Astrocyte (in vitro differentiated cells and primary cell): Measurements from ENCODE around the gene BMP6.

Experiments
- CTCF ChIP-seq: IDR thresholded peaks from 2 replicates; pipeline ENCODE4 v1.5.1; 2011; ENCODE audit warnings: low read depth, mild to moderate bottlenecking, inconsistent platforms, low read length, moderate library complexity; ENCODE audit not compliant: insufficient read depth
- EZH2 ChIP-seq: IDR thresholded peaks from 2 replicates; pipeline ENCODE4 v1.6.1; 2012; ENCODE audit warnings: mild to moderate bottlenecking, low read length, inconsistent platforms; ENCODE audit not compliant: insufficient read depth

GRCh38 chr6:7917729-7918128, 191.8 kb downstream of the BMP6 start:
- TF ChIP-seq CTCF (no peak), EZH2 (no peak)
